GM13977 (cell line): ENCODE data around the gene MAD1L1.

ENCODE experiments used
- DNase-seq: peaks from one replicate; pipeline ENCODE4 v3.0.0; 2012; ENCODE audit warnings: low spot score
- CTCF ChIP-seq: IDR thresholded peaks from 2 replicates; pipeline ENCODE4 v1.5.1; 2012; ENCODE audit warnings: mild to moderate bottlenecking, control low read depth; ENCODE audit not compliant: insufficient read depth; ENCODE audit errors: extremely low read depth, missing control alignments
- in situ Hi-C: fragments of 300-500 bp; cut with MboI; formaldehyde crosslinking; loops from one replicate; pipeline ENCODE4 v1.12.0; 2022; ENCODE audit warnings: low sequenced_read_pairs, low pct_unique_long_range_greater_than_20kb, mixed read lengths, inconsistent platforms; ENCODE audit not compliant: unreplicated experiment

MAD1L1 gene

GRCh38 chr7:1993776-1994740, 238.7 kb downstream of the MAD1L1 start:
- in situ Hi-C loops, result no loop called here
- no peak for DNase-seq
- no peak for TF ChIP-seq CTCF

- TF ChIP-seq CTCF, result no peak
- in situ Hi-C loops, result no loop called here
- DNase-seq, result no peak
Observed at GRCh38 chr7:1993031-1993695, 239.6 kb downstream of the MAD1L1 start.

- no peak for DNase-seq
- in situ Hi-C loops, result no loop called here
- TF ChIP-seq CTCF, result no peak
Observed at GRCh38 chr7:1992554-1992953, 240.2 kb downstream of the MAD1L1 start.

GRCh38 chr7:1990001-1990670, 242.6 kb downstream of the MAD1L1 start:
- no peak for TF ChIP-seq CTCF
- in situ Hi-C loops, result no loop called here
- DNase-seq, result no peak

- no peak for TF ChIP-seq CTCF
Observed at GRCh38 chr7:1989049-1989860, 243.5 kb downstream of the MAD1L1 start.

GRCh38 chr7:1988533-1988930, 244.2 kb downstream of the MAD1L1 start:
- no peak for DNase-seq
- in situ Hi-C loops, result no loop called here
- no peak for TF ChIP-seq CTCF

More at GRCh38 chr7:1989049-1989860, 243.5 kb downstream of the MAD1L1 start:
- in situ Hi-C loops, result no loop called here
- no peak for DNase-seq
